HUES64 (cell line): Measurements from ENCODE around the gene ACTL8.

Experiments used
- H3K27ac ChIP-seq: 2 replicates; pipeline ENCODE4 v1.7.0; 2013; ENCODE audit warnings: low read depth, low read length, inconsistent platforms
- H3K27me3 ChIP-seq: 2 replicates; pipeline ENCODE4 v1.6.1; 2013; ENCODE audit warnings: mild to moderate bottlenecking, low read length; ENCODE audit not compliant: insufficient read depth
- H3K36me3 ChIP-seq: 2 replicates; pipeline ENCODE4 v1.6.1; 2013; ENCODE audit warnings: mild to moderate bottlenecking, low read length; ENCODE audit not compliant: insufficient read depth
- H3K4me1 ChIP-seq: 2 replicates; pipeline ENCODE4 v1.6.1; 2013; ENCODE audit warnings: mild to moderate bottlenecking, low read length, moderate library complexity; ENCODE audit not compliant: insufficient read depth
- H3K4me3 ChIP-seq: 2 replicates; pipeline ENCODE4 v1.5.1; 2013; ENCODE audit warnings: mild to moderate bottlenecking, low read length, moderate library complexity
- H3K9ac ChIP-seq: 2 replicates; pipeline ENCODE4 v1.6.1; 2013; ENCODE audit warnings: mild to moderate bottlenecking, low read depth, low read length
- H3K9me3 ChIP-seq: 2 replicates; pipeline ENCODE4 v1.6.1; 2013; ENCODE audit warnings: low read depth, low read length; ENCODE audit not compliant: insufficient read depth
- WGBS: fragments of 150-250, 120-280 bp; methylation state at CpG from one replicate; pipeline ENCODE4 v1.1.7; 2013; ENCODE audit warnings: missing lambda C conversion rate; 5-methylcytosine and 5-hydroxymethylcytosine counted together

ACTL8 gene

GRCh38 chr1:17791480-17791879, 36.3 kb downstream of the ACTL8 start:
- no peaks in the 10 kb centered on the region for H3K4me1 ChIP-seq
- no peaks in the 10 kb centered on the region for H3K36me3 ChIP-seq
- no peak overlapping the region for H3K4me3 ChIP-seq
- 92% methylated on average over 7 of the region's 7 CpGs for WGBS
- no peaks in the 10 kb centered on the region for H3K9me3 ChIP-seq
- H3K27ac ChIP-seq = no peak overlapping the region
- H3K9ac ChIP-seq = no peak overlapping the region
- H3K27me3 ChIP-seq = no peaks in the 10 kb centered on the region; the same call in 1 of the 2 replicates

DNA sequence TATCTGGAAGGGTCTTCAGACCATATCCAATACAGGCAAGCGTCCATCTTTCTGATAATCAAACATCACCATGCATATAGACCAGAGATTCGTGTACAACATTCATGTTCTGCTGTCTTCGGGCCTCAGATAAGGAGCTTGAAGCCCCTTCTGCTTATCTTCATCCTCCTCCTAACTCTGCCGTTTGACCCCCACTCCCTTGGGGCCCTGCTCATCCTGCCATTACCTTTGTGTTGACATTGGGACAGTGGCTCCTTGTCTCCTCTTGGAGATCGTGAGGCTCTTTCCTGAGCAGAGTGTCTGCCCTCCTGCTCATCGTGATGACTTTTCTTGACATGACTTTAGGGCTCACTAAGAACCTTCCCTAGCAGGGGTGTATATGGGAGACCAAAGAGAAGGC, 37.3 kb downstream of the ACTL8 start:
- H3K9ac ChIP-seq = no peak overlapping the region
- H3K27me3 ChIP-seq = no peaks in the 10 kb centered on the region; the same call in 1 of the 2 replicates
- no peaks in the 10 kb centered on the region for H3K4me1 ChIP-seq
- no peak overlapping the region for H3K4me3 ChIP-seq
- H3K27ac ChIP-seq = no peak overlapping the region
- H3K36me3 ChIP-seq = no peaks in the 10 kb centered on the region
- 92% methylated on average over 6 of the region's 6 CpGs for WGBS
- H3K9me3 ChIP-seq = no peaks in the 10 kb centered on the region

GRCh38 chr1:17795081-17795809, 40.1 kb downstream of the ACTL8 start:
- Histone ChIP-seq H3K27me3 (no peaks in the 10 kb centered on the region; the same call in 1 of the 2 replicates), H3K9me3 (no peaks in the 10 kb centered on the region), H3K4me3 (no peak overlapping the region), H3K9ac (no peak overlapping the region), H3K36me3 (no peaks in the 10 kb centered on the region), H3K4me1 (no peaks in the 10 kb centered on the region), H3K27ac (no peak overlapping the region)
- WGBS = 86% methylated on average over 14 of the region's 15 CpGs

DNA sequence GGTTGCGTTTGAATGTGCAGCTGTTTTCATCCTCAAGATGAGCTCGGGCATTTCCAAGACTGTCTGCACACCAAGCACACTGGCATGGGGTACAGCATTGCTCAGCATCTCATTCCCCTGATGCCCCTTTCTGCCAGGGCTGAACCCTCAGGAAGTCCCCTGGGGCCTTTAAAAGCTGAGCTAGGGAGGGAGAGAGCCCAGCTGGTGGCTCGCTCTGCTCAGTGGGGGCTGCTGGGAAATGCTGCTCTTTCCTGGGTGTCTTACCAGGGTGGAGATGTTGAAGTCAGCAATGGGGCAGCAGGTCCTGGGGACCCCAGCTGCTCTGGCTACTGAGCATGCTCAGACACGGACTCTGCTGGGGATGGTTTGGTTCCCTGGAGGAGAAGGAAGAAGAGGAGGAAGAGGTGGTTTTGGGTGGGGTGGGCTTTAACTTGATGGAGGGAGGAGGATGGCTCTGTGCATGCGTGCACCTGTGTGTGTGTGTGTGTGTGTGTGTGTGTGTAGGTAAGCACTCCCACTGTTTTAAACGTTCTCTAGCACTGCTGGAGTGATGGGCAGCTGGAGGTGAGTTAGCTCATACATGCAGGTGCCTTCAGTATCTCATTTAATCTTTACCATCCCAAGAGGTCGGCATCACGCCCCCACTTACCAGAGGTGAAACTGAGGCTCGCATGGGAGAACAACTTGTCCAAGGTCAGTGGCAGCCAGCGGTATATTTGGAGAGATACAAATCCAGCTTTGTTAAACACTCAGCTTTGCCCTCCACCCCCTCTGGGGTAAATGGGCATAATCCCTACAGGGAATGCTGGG, 40.9 kb downstream of the ACTL8 start:
- Histone ChIP-seq H3K4me3 (no peak overlapping the region), H3K9me3 (no peaks in the 10 kb centered on the region), H3K36me3 (no peaks in the 10 kb centered on the region), H3K4me1 (no peaks in the 10 kb centered on the region), H3K27ac (no peak overlapping the region), H3K27me3 (no peaks in the 10 kb centered on the region; the same call in 1 of the 2 replicates), H3K9ac (no peak overlapping the region)
- WGBS = 84% methylated on average over 10 of the region's 10 CpGs

DNA sequence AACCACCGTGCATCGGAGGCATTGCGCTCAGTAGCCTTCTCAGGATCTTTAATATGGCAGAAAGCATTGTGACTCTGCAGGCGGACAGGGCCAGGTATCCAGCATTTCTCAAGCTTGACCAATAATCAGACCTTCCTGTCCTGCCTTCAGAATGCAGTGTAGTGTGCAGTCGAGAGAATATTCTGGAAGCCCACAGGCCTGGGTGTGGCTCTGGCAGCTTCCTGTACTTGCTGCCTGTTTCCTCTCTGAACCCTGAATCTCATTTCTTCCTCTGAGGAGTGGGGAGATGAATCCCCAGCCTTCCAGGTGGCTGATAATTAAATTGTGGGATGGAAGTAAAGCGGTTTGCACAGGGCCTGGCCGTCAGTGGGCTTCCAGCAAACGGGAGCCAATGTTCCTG, 42.3 kb downstream of the ACTL8 start:
- 89% methylated on average over 8 of the region's 8 CpGs for WGBS
- H3K4me1 ChIP-seq = no peaks in the 10 kb centered on the region
- no peaks in the 10 kb centered on the region; the same call in 1 of the 2 replicates for H3K27me3 ChIP-seq
- H3K36me3 ChIP-seq = no peaks in the 10 kb centered on the region
- no peak overlapping the region for H3K9ac ChIP-seq
- no peaks in the 10 kb centered on the region for H3K9me3 ChIP-seq
- H3K4me3 ChIP-seq = no peak overlapping the region
- no peak overlapping the region for H3K27ac ChIP-seq

DNA sequence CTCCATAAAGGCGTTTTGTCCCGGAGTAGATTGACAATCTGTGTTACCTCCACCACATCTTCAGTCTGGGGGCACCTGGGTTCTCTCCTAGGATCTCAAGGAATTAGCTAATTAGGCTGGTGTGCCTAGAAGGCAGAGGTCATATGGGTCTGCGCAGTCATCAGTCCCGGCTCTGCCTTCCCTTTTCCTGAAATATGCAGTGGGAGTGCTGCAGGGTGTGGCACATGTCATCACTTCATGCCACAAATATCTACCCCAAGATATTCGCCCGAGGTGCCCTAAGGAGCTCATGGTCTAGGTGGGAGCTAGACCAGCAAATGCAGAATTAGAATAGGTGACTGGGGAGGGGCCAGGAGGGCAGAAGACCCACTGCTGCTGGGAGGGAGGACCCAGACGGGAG, 42.9 kb downstream of the ACTL8 start:
- no peaks in the 10 kb centered on the region; the same call in 1 of the 2 replicates for H3K27me3 ChIP-seq
- 91% methylated on average over 7 of the region's 7 CpGs for WGBS
- no peaks in the 10 kb centered on the region for H3K9me3 ChIP-seq
- H3K9ac ChIP-seq = no peak overlapping the region
- H3K4me1 ChIP-seq = no peaks in the 10 kb centered on the region
- no peak overlapping the region for H3K27ac ChIP-seq
- H3K4me3 ChIP-seq = no peak overlapping the region
- no peaks in the 10 kb centered on the region for H3K36me3 ChIP-seq

GRCh38 chr1:17798799-17799382, 43.8 kb downstream of the ACTL8 start:
- H3K36me3 ChIP-seq = no peaks in the 10 kb centered on the region
- no peak overlapping the region for H3K9ac ChIP-seq
- 92% methylated on average over 14 of the region's 16 CpGs for WGBS
- H3K27me3 ChIP-seq = no peaks in the 10 kb centered on the region; the same call in 1 of the 2 replicates
- H3K27ac ChIP-seq = no peak overlapping the region
- H3K4me1 ChIP-seq = no peaks in the 10 kb centered on the region
- no peak overlapping the region for H3K4me3 ChIP-seq
- H3K9me3 ChIP-seq = no peaks in the 10 kb centered on the region

DNA sequence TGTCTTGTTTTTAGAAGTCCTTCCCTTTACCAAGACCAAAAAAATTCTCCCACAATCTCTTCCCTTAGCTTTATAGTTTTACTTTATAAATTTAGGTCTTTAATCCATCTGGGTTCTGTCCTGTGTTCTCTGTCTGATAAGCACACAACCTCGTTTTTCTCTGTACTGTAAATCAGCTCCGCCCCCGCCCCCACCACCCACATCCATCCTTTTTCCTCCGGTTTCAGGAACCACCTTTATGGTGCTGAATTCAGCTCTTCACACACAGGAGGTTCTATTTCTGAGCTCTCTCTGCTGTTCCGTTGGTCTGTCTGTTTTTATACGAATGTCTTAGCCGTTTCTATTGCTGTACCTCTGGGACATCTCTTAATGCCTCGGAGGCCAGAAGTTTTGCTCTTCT, 44.5 kb downstream of the ACTL8 start:
- WGBS = 77% methylated on average over 8 of the region's 8 CpGs
- Histone ChIP-seq H3K36me3 (no peaks in the 10 kb centered on the region), H3K27ac (no peak overlapping the region), H3K4me1 (no peaks in the 10 kb centered on the region), H3K27me3 (no peaks in the 10 kb centered on the region), H3K9ac (no peak overlapping the region), H3K4me3 (no peak overlapping the region), H3K9me3 (no peaks in the 10 kb centered on the region)

DNA sequence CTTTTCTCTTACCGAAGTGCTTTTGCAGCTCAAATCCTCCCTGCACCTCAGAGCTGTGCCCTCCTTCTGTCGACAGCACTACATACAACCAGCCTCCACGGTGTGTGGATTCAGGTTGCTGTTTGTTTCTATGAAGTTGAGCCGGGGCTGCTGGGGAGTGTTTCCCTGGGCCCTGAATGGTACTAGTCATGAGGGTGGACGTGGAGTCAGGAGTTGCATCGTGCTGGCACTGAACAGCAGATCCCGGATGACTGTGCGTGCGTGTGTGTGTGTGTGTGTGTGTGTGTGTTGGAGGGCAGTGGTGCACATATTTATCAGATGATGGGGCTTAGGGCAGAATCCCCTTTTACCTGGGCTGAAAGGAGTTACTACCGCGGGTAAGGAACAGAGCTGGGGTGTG, 47.0 kb downstream of the ACTL8 start:
- Histone ChIP-seq H3K4me3 (no peak overlapping the region), H3K9me3 (no peaks in the 10 kb centered on the region), H3K4me1 (no peaks in the 10 kb centered on the region), H3K36me3 (no peaks in the 10 kb centered on the region), H3K9ac (no peak overlapping the region), H3K27me3 (no peaks in the 10 kb centered on the region), H3K27ac (no peak overlapping the region)
- 89% methylated on average over 9 of the region's 11 CpGs for WGBS

- H3K27ac ChIP-seq = no peak overlapping the region
These were observed 47.8 kb downstream of the ACTL8 start for GRCh38 chr1:17802945-17803344.

More at GRCh38 chr1:17802945-17803344, 47.8 kb downstream of the ACTL8 start:
- no peak overlapping the region for H3K4me3 ChIP-seq
- no peaks in the 10 kb centered on the region for H3K27me3 ChIP-seq
- no peaks in the 10 kb centered on the region for H3K36me3 ChIP-seq
- H3K4me1 ChIP-seq = no peaks in the 10 kb centered on the region
- 91% methylated on average over 7 of the region's 7 CpGs for WGBS
- no peak overlapping the region for H3K9ac ChIP-seq
- no peaks in the 10 kb centered on the region for H3K9me3 ChIP-seq
